Measurements from ENCODE around the gene RAMAC.

The RAMAC gene

DNA sequence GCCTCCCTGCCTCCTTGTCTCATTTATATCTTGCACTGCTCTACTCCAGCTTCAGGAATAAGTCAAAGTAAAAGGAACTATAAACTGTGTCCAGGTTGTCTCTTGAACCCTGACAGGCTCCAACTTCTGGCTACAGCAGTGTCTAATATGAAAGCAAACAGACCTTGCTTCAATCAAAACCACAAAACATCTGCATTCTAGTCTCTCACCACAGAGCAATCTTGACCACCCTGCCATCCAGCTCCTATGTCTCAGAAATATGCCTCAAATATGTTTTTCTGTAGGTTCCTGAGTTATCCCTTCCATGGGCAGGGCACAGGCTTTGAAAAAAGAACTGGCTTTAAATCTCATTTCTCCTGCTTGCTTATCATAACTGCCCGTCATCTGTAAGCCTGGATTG, 13.0 kb upstream of the RAMAC start:
- DNase-seq (ENCODE audit: extremely low read depth, low read depth) = no peak
- TF ChIP-seq, protein P1, sequence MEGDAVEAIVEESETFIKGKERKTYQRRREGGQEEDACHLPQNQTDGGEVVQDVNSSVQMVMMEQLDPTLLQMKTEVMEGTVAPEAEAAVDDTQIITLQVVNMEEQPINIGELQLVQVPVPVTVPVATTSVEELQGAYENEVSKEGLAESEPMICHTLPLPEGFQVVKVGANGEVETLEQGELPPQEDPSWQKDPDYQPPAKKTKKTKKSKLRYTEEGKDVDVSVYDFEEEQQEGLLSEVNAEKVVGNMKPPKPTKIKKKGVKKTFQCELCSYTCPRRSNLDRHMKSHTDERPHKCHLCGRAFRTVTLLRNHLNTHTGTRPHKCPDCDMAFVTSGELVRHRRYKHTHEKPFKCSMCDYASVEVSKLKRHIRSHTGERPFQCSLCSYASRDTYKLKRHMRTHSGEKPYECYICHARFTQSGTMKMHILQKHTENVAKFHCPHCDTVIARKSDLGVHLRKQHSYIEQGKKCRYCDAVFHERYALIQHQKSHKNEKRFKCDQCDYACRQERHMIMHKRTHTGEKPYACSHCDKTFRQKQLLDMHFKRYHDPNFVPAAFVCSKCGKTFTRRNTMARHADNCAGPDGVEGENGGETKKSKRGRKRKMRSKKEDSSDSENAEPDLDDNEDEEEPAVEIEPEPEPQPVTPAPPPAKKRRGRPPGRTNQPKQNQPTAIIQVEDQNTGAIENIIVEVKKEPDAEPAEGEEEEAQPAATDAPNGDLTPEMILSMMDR (IDR thresholded peaks at IDR 0.05; ENCODE audit: low read depth, low read length, missing control alignments) = no peak
- no peak overlapping the region for H3K4me3 ChIP-seq (replicated peaks; ENCODE audit: low read depth, low read length)

DNA sequence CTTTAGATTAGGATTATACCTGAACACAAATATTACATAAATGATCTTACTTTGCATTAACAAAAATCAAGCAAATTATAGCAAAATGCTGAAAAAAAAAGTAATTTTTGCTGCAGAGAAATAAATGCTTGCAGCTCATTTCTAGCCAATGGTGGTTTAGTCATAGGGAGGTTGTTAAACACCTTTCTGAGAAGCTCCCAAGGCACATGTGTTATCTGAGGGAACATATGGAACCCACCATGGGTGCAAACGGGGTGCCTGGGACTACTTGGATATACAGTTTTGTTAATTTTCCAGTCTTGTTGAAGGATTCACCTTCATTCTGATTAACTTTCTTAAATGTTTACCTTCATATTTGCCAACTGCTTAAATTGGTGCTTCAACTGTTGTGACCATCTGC, 8.9 kb upstream of the RAMAC start:
- no peak overlapping the region for H3K4me3 ChIP-seq (replicated peaks; ENCODE audit: low read depth, low read length)
- TF ChIP-seq, protein P1 (IDR thresholded peaks at IDR 0.05; ENCODE audit: low read depth, low read length, missing control alignments) = no peak
- DNase-seq (ENCODE audit: extremely low read depth, low read depth) = no peak

DNA sequence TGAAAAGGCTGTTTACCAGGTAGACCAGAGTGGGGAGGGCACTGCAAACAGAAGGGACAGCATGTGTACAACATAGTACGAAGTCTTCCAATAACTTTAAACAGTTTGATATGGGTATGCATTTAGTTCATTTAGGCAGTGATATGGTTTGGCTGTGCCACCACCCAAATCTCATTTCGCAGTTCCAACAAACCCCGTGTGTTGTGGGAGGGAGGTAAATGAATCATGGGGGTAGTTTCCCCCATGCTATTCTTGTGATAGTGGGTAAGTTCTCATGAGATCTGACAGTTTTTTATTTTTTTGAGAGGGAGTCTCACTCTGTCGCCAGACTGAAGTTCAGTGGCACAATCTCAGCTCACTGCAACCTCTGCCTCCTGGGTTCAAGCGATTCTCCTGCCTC, 7.6 kb upstream of the RAMAC start:
- no peak for DNase-seq (ENCODE audit: extremely low read depth, low read depth)
- TF ChIP-seq, protein P1 (IDR thresholded peaks at IDR 0.05; ENCODE audit: low read depth, low read length, missing control alignments) = no peak
- H3K4me3 ChIP-seq (replicated peaks; ENCODE audit: low read depth, low read length) = no peak overlapping the region

DNA sequence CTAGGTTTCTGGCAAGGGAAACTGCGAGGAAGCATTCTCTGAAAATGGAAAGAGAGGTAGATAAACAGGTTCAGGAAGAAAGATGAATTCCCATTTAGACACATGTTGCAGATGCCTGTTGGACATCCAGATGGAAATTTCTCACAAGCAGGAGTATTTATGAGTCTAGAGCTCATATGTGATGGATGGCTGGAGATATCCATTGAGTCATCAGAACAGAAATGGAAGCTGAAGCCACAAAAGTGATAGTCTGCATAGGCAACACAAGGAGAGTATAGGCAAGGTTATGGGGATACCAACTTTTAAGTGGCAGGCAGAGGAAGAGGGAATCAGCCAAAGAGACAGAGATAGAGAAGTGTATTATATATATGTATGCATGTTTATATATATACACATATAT, 6.3 kb upstream of the RAMAC start:
- H3K4me3 ChIP-seq (replicated peaks; ENCODE audit: low read depth, low read length) = no peak overlapping the region
- TF ChIP-seq, protein P1 (IDR thresholded peaks at IDR 0.05; ENCODE audit: low read depth, low read length, missing control alignments) = no peak
- no peak for DNase-seq (ENCODE audit: extremely low read depth, low read depth)

DNA sequence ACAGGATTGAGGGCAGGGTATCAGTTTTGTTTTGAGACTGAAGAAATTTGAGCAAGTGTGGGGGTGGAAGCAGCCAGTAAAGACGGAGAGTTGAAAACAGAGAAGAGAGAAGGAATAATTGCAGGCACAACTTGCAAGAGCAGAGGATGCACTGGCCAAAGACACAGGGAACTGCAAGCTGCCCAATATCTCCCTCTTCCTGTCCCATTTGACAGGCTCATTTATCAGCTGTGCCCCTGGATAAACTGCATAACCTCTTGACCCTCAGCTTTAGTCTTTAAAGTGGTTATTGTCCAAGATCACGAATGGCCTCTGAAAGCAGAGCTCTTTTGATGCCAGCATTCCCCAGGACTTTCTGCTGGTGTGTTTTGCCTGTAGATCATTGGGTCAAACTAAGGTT, 5.0 kb upstream of the RAMAC start:
- DNase-seq (ENCODE audit: extremely low read depth, low read depth) = no peak
- H3K4me3 ChIP-seq (replicated peaks; ENCODE audit: low read depth, low read length) = no peak overlapping the region
- TF ChIP-seq, protein P1 (IDR thresholded peaks at IDR 0.05; ENCODE audit: low read depth, low read length, missing control alignments) = no peak

DNA sequence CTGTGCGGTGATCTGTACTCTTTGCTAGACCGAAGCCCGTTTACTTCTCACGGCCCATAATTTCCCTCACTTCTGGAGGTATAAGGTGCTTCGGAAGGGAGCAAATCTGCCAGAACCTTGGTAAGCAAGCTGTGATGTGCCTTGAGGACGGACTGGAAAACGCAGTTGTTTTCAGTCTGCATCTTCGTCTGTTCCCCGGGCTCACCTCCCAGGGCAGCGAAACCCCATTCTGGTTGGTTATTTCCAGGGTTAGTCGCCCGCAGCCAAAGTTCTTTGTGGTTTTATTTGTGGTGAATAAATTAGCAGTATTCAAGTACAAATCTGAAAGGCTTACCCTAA, 401 bp downstream of the RAMAC start:
- no peak for DNase-seq (ENCODE audit: extremely low read depth, low read depth)
- peak overlapping the region; percentile 77 for H3K4me3 ChIP-seq (replicated peaks; ENCODE audit: low read depth, low read length)
- TF ChIP-seq, protein P1 (IDR thresholded peaks at IDR 0.05; ENCODE audit: low read depth, low read length, missing control alignments) = no peak

DNA sequence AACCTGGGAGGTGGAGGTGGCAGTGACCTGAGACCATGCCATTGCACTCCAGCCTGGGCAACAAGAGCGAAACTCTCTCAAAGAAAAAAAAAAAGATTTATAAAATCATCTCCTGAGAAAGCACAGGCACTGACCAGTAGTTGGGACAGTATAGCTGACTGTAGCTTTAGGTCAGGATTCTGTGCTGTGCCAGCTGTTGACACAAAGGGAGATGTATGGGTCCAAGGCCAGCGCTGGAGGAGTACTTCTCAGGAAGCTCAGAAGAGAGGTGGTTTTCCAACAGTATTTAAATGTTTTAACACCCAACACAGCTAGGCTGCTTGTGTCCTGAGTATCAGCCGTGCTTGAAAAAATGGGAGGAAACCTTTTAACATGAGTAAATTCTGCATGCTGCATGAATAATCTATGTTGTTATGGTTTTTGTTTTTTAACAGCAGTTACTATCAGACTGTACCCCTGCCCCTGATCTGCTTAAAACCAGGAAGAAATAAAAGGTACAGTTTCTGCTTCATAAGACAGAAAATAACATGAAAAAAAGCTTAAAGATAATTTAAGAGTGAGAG, 6.5 kb downstream of the RAMAC start:
- no peak overlapping the region for H3K4me3 ChIP-seq (replicated peaks; ENCODE audit: low read depth, low read length)
- no peak for DNase-seq (ENCODE audit: extremely low read depth, low read depth)
- TF ChIP-seq, protein P1 (IDR thresholded peaks at IDR 0.05; ENCODE audit: low read depth, low read length, missing control alignments) = no peak
